Smooth muscle cell (in vitro differentiated cells): ENCODE data around the gene C1orf232. TPM values are rescaled to one million over a fixed set of nuclear protein-coding genes. Genes with fewer than 3 reads are reported as not detected.

Experiments
- DNase-seq: peaks from one replicate; lab custom pipeline; 2025; ENCODE audit not compliant: unreplicated experiment; lab: John Stamatoyannopoulos, UW
- H2AFZ ChIP-seq: fragments of 200-600 bp; sonication (generic); 2 replicates; pipeline ENCODE4 v1.6.0; 2016; ENCODE audit warnings: antibody characterized with exemption, low read depth, mild to moderate bottlenecking
- H3F3A ChIP-seq: fragments of 200-600 bp; sonication (generic); 2 replicates; pipeline ENCODE4 v1.6.0; 2017; ENCODE audit warnings: antibody characterized with exemption, low read depth
- H3K27ac ChIP-seq: fragments of 200-600 bp; sonication (generic); 2 replicates; pipeline ENCODE4 v1.5.1; 2016; ENCODE audit warnings: low read depth, mild to moderate bottlenecking
- H3K27me3 ChIP-seq: fragments of 200-600 bp; sonication (generic); 2 replicates; pipeline ENCODE4 v1.6.1; 2016; ENCODE audit warnings: low read depth, mild to moderate bottlenecking
- H3K36me3 ChIP-seq: fragments of 200-600 bp; sonication (generic); 2 replicates; pipeline ENCODE4 v1.5.1; 2016; ENCODE audit warnings: low read depth
- H3K4me1 ChIP-seq: fragments of 200-600 bp; sonication (generic); 2 replicates; pipeline ENCODE4 v1.5.1; 2016; ENCODE audit warnings: low read depth
- H3K4me2 ChIP-seq: fragments of 200-600 bp; sonication (generic); 2 replicates; pipeline ENCODE4 v1.6.0; 2016; ENCODE audit warnings: mild to moderate bottlenecking
- H3K4me3 ChIP-seq: fragments of 200-600 bp; sonication (generic); 2 replicates; pipeline ENCODE4 v1.5.1; 2016; ENCODE audit warnings: mild to moderate bottlenecking
- H3K79me2 ChIP-seq: fragments of 200-600 bp; sonication (generic); 2 replicates; pipeline ENCODE4 v1.6.0; 2016; ENCODE audit warnings: low read depth, mild to moderate bottlenecking
- H3K9ac ChIP-seq: fragments of 200-600 bp; sonication (generic); 2 replicates; pipeline ENCODE4 v1.6.0; 2016; ENCODE audit warnings: low read depth
- H3K9me3 ChIP-seq: fragments of 200-600 bp; sonication (generic); replicated peaks from 2 replicates; pipeline ENCODE4 v1.5.1; 2016; ENCODE audit warnings: low read depth
- H4K20me1 ChIP-seq: fragments of 200-600 bp; sonication (generic); 2 replicates; pipeline ENCODE4 v1.6.0; 2016; ENCODE audit warnings: low read depth
- WGBS: methylation state at CpG from one replicate; pipeline ENCODE4 v1.1.7; 2016; ENCODE audit warnings: low lambda C conversion rate; 5-methylcytosine and 5-hydroxymethylcytosine counted together
- polyA plus RNA-seq: library from polyadenylated mRNA; unstranded; fragments of >200 nt; fragmentation: Nextera tagmentation; extraction: Ambion mirVana; gene quantifications from 2 replicates; pipeline ENCODE4 v1.2.1, GENCODE V29; 2016
- total RNA-seq: library from RNA; depleted of rRNA; stranded (reverse); fragments of >200 nt; gene quantifications from 2 replicates; pipeline ENCODE4 v1.2.3, GENCODE V29; 2014
- TF ChIP-seq, protein P1 (sequence below): fragments of 200-600 bp; sonication (generic); IDR thresholded peaks from 2 replicates; pipeline ENCODE4 v1.5.1; 2017; ENCODE audit warnings: borderline replicate concordance, mild to moderate bottlenecking, antibody characterized with exemption; ENCODE audit not compliant: insufficient read depth, poor library complexity, severe bottlenecking

C1orf232 gene
- total and polyA plus RNA-seq, 2 experiments from 2014 or later: not detected

GRCh38 chr1:26153966-26154532, 14.7 kb downstream of the C1orf232 start:
- Histone ChIP-seq H3K79me2 (no peaks in the 10 kb centered on the region), H3K4me1 (peaks cover 21% of the 10 kb centered on the region), H3K4me2 (no peak overlapping the region), H2AFZ (no peak overlapping the region), H3K27me3 (peaks cover 15% of the 10 kb centered on the region), H3K27ac (no peak overlapping the region), H3K9ac (no peak overlapping the region), H3F3A (no peaks in the 10 kb centered on the region), H3K9me3 (no peaks in the 10 kb centered on the region), H3K36me3 (no peaks in the 10 kb centered on the region), H4K20me1 (no peaks in the 10 kb centered on the region), H3K4me3 (no peak overlapping the region)
- 63% methylated on average over 5 of the region's 5 CpGs for WGBS
- no peak for DNase-seq
- TF ChIP-seq, protein P1, sequence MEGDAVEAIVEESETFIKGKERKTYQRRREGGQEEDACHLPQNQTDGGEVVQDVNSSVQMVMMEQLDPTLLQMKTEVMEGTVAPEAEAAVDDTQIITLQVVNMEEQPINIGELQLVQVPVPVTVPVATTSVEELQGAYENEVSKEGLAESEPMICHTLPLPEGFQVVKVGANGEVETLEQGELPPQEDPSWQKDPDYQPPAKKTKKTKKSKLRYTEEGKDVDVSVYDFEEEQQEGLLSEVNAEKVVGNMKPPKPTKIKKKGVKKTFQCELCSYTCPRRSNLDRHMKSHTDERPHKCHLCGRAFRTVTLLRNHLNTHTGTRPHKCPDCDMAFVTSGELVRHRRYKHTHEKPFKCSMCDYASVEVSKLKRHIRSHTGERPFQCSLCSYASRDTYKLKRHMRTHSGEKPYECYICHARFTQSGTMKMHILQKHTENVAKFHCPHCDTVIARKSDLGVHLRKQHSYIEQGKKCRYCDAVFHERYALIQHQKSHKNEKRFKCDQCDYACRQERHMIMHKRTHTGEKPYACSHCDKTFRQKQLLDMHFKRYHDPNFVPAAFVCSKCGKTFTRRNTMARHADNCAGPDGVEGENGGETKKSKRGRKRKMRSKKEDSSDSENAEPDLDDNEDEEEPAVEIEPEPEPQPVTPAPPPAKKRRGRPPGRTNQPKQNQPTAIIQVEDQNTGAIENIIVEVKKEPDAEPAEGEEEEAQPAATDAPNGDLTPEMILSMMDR: no peak

- DNase-seq: no peak
These were observed 19.9 kb downstream of the C1orf232 start for GRCh38 chr1:26148887-26149286.

GRCh38 chr1:26145960-26146294, 22.8 kb downstream of the C1orf232 start:
- H3F3A ChIP-seq: no peaks in the 10 kb centered on the region
- no peak for DNase-seq
- no peak overlapping the region for H3K4me3 ChIP-seq
- H3K27me3 ChIP-seq: no peaks in the 10 kb centered on the region
- TF ChIP-seq, protein P1: no peak
- WGBS: 38% methylated on average over 6 of the region's 6 CpGs
- no peak overlapping the region for H3K27ac ChIP-seq
- H2AFZ ChIP-seq: no peak overlapping the region
- H3K4me2 ChIP-seq: no peak overlapping the region
- no peaks in the 10 kb centered on the region for H3K79me2 ChIP-seq
- no peaks in the 10 kb centered on the region for H3K9me3 ChIP-seq
- no peaks in the 10 kb centered on the region for H3K4me1 ChIP-seq
- no peaks in the 10 kb centered on the region for H4K20me1 ChIP-seq
- no peaks in the 10 kb centered on the region for H3K36me3 ChIP-seq
- H3K9ac ChIP-seq: no peak overlapping the region

More at GRCh38 chr1:26148887-26149286, 19.9 kb downstream of the C1orf232 start:
- H3K27ac ChIP-seq: no peak overlapping the region
- H3K36me3 ChIP-seq: no peaks in the 10 kb centered on the region
- TF ChIP-seq, protein P1: no peak
- H3K79me2 ChIP-seq: no peaks in the 10 kb centered on the region
- H3K4me1 ChIP-seq: no peaks in the 10 kb centered on the region
- H3K9me3 ChIP-seq: no peaks in the 10 kb centered on the region
- no peak overlapping the region for H3K4me3 ChIP-seq
- H3K4me2 ChIP-seq: no peak overlapping the region
- H3F3A ChIP-seq: no peaks in the 10 kb centered on the region
- no peak overlapping the region for H3K9ac ChIP-seq
- peaks cover 3% of the 10 kb centered on the region for H3K27me3 ChIP-seq
- H4K20me1 ChIP-seq: no peaks in the 10 kb centered on the region
- H2AFZ ChIP-seq: no peak overlapping the region

DNA sequence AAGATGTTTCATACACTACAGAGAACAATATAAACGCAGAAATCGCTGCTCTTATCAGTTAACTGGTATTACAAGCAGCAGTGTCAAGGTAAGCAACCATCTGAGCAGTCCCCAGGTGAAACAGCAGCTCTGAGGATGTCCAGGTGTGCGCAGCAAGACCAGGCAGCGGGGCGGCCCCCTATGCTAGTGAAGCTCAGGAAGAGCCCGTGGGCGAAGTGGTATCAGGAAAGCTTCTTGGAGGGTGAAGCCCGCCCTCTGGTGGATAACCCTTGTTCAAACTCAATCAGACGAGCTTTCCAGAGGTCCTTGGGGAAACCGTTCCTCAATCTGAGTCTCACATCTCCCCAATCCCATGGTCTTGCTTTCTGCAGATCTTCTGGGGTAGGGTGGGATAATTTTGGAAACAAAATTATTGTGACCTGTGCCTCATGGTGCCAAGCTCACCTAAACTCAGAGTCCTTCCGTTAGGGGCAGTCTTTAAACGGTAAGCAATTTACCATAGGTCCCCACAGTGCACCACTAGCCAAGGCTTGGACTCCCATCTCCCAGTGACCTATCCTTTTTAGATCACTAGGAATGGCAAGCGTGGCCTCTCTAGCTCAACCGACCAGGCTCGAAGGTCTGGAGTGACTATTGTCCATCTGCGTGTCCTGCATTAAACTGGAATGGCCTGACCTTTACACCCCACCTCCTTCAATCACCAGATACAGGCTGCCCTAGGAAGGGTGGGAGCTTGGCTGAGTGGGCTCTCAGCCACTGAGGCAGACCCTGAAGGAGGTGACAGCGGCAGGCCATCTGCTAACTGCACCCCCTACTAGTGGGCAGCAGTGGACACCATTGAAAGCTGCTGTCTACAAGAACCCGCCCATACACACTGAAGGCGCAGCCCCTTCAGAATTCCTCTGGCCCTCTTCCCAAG, 23.5 kb downstream of the C1orf232 start:
- H3K36me3 ChIP-seq: no peaks in the 10 kb centered on the region
- peak overlapping the region; percentile 40 for H2AFZ ChIP-seq
- peak overlapping the region; percentile 10 for H3K4me2 ChIP-seq
- 30% methylated on average over 19 of the region's 19 CpGs for WGBS
- no peaks in the 10 kb centered on the region for H3F3A ChIP-seq
- H4K20me1 ChIP-seq: no peaks in the 10 kb centered on the region
- no peaks in the 10 kb centered on the region for H3K9me3 ChIP-seq
- H3K27ac ChIP-seq: no peak overlapping the region
- DNase-seq: peak; percentile 21
- TF ChIP-seq, protein P1: peak; percentile 72
- H3K9ac ChIP-seq: no peak overlapping the region
- no peaks in the 10 kb centered on the region for H3K79me2 ChIP-seq
- no peak overlapping the region for H3K4me3 ChIP-seq
- H3K4me1 ChIP-seq: no peaks in the 10 kb centered on the region
- no peaks in the 10 kb centered on the region for H3K27me3 ChIP-seq
